ENCODE data around the gene PCDHGA5.
"Not testable (repeated sequence)": the region's sequence is repeated elsewhere in the genome, so short reads cannot be mapped to it uniquely, and the experiment has no call there.

The PCDHGA5 gene

DNA sequence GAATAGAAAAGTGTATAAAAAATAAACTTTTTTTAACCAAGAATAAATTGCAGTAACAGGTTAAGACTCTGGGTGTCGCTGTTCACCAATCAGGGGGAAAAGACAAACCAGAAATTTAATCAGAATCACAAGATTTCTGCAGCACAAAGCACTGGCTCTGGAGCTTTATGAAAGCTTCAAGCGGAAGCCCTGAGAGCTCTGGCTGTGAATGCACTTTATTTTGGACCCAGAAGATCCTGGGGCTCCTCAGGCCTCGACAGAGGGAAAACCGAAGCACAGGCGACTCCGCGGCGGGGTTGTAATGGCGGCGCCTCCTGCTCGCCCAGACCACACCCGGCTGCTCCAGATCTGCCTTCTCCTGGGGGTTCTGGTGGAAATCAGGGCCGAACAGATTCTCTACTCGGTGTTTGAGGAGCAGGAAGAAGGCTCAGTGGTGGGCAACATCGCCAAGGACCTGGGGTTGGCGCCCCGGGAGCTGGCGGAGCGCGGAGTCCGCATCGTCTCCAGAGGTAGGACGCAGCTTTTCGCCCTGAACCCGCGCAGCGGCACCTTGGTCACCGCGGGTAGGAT, 9.0 kb upstream of the PCDHGA5 start, which contains the start of gene PCDHGA4:
Gene PCDHGA4, plus strand, starts transcription at position 122 of the 570 bp plus-strand sequence. Its CDS starts 87 bp downstream, at position 209.
- no peak for DNase-seq

DNA sequence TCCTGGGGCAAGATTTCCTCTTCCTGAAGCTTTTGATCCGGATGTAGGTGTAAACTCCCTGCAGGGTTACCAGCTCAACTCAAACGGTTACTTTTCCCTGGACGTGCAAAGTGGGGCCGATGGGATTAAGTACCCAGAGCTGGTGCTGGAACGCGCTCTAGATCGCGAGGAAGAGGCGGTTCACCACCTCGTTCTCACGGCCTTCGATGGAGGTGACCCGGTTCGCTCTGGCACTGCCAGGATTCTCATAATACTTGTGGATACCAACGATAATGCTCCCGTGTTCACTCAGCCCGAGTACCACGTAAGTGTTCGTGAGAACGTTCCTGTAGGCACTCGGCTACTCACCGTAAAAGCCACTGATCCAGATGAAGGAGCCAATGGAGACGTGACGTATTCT, 8.3 kb upstream of the PCDHGA5 start:
- no peak for DNase-seq

DNA sequence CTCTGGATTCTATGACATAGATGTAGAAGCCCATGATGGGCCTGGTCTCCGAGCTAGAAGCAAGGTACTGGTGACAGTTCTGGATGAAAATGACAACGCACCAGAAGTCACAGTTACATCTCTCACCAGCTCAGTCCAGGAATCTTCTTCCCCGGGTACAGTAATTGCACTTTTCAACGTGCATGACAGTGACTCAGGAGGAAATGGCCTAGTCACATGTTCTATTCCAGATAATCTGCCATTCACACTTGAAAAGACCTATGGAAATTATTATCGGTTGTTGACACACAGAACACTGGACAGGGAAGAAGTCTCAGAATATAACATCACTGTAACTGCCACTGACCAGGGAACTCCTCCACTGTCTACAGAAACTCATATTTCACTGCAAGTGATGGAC, 7.8 kb upstream of the PCDHGA5 start:
- DNase-seq, result no peak

DNA sequence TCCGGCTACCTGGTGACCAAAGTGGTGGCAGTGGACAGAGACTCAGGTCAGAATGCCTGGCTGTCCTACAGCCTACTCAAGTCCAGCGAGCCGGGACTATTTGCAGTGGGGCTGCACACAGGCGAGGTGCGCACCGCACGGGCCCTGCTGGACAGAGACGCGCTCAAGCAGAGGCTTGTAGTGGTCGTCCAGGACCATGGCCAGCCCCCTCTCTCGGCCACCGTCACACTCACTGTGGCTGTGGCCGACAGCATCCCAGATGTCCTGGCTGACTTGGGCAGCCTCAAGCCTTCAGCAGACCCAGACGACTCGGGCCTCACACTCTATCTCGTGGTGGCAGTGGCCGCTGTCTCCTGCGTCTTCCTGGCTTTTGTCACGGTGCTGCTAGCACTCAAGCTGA, 7.0 kb upstream of the PCDHGA5 start:
- DNase-seq, result no peak

DNA sequence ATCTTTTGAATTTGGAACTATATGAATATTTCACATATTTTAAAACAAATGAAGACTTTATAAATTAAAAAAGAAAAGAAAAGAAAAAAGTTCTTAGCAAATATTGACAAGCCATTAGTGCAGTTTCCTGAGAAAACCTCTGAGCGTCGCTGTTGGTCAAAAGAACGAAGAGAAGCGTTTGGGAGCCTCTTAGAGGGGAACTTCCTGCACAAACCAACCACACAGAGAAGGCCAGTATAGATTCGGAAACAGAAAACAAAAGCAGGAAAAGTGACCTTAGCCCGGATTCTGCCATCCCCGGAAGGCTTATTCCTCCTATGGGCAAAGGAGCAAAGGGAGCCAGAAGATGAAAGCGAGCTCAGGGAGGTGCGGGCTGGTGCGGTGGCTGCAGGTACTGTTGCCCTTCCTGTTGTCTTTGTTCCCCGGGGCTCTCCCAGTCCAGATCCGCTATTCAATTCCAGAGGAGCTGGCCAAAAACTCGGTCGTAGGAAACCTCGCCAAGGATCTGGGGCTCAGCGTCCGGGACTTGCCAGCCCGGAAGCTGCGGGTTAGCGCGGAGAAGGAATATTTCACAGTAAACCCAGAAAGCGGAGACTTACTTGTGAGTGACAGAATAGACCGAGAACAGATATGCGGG, 4.1 kb upstream of the PCDHGA5 start, which contains the start of gene PCDHGB2:
Gene PCDHGB2, plus strand, starts transcription at position 205 of the 637 bp plus-strand sequence. Its CDS starts 142 bp downstream, at position 347.
- DNase-seq, result no peak

DNA sequence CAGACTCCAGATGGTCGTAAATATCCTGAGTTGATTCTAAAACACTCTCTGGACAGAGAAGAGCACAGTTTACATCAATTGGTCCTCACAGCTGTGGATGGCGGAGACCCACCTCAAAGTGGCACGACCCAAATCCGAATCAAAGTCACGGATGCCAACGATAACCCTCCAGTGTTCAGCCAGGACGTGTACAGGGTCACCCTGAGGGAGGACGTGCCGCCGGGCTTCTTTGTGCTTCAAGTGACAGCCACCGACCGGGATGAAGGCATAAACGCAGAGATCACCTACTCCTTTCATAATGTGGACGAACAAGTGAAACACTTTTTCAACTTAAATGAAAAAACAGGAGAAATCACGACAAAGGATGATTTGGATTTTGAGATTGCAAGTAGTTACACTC, 3.3 kb upstream of the PCDHGA5 start:
- no peak for DNase-seq

DNA sequence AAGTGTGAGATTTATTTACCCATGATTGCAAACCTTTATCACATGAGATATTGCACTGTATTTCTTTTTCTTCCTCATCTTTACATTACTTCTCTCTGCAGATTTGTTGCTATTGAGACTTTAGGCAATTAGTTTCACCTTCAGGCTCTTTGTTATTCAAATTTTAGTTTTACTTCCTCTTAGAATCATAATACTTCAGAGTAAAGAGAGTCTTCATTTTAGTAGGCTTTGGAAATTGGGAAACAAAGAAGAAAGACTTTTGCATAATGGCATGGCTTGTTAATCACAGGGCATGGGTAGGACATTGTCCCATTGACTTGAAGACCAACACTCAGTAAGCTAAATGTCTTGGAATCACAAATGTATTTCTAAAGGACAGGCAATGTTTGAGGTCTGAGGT, 1.2 kb upstream of the PCDHGA5 start:
- no peak for DNase-seq

DNA sequence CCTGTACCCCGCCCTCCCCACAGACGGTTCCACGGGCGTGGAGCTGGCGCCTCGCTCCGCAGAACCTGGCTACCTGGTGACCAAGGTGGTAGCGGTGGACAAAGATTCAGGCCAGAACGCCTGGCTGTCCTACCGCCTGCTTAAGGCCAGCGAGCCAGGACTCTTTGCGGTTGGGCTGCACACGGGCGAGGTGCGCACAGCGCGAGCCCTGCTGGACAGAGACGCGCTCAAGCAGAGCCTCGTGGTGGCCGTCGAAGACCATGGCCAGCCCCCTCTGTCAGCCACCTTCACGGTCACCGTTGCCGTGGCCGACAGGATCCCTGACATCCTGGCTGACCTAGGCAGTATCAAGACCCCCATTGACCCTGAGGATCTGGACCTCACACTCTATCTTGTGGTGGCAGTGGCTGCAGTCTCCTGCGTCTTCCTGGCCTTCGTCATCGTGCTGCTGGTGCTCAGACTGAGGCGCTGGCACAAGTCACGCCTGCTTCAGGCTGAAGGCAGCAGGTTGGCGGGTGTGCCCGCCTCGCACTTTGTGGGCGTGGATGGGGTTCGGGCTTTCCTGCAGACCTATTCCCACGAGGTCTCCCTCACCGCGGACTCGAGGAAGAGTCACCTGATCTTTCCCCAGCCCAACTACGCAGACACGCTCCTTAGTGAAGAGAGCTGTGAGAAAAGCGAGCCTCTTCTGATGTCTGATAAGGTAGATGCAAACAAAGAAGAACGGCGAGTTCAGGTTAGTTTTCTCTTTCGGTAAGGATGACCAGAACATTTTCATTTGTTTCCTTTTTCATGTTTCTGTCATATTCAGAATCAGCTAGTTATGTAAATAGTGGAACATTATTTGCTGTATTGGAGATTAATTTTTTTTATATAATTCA, 2.3 kb downstream of the PCDHGA5 start:
- DNase-seq, result no peak

DNA sequence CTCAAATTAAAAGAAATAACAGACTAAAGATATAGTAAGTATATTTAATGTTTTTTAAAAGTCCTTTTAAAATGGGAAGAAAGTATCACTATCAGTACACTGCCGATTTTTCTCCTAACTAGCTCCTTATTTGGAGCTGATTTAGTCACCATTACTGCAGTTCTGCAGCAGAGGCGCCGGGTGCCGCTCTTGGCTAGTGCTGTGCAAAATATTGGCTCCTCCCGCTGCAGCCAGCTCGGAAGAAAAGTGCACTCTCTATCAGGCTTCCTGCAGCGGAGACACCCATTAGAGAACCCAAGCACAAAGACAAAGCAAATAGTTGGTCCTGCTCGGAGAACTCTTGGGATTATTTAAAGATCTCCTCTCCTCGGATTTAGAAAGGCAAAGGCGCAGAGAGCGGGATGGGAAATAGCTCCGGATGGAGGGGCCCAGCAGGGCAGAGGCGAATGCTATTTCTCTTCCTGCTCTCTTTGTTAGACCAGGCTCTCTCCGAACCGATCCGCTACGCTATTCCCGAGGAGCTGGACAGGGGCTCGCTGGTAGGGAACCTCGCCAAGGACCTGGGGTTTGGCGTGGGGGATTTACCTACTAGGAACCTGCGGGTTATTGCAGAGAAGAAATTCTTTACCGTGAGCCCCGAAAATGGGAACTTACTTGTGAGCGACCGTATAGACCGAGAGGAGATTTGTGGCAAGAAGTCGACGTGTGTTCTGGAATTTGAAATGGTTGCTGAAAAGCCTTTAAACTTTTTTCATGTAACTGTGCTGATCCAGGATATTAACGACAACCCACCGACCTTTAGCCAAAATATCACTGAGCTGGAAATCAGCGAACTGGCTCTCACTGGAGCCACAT, 6.3 kb downstream of the PCDHGA5 start, which contains the start of gene PCDHGB3:
Gene PCDHGB3, plus strand, starts transcription at position 249 of the 855 bp plus-strand sequence. Its CDS starts 153 bp downstream, at position 402.
- DNase-seq, result no peak

DNA sequence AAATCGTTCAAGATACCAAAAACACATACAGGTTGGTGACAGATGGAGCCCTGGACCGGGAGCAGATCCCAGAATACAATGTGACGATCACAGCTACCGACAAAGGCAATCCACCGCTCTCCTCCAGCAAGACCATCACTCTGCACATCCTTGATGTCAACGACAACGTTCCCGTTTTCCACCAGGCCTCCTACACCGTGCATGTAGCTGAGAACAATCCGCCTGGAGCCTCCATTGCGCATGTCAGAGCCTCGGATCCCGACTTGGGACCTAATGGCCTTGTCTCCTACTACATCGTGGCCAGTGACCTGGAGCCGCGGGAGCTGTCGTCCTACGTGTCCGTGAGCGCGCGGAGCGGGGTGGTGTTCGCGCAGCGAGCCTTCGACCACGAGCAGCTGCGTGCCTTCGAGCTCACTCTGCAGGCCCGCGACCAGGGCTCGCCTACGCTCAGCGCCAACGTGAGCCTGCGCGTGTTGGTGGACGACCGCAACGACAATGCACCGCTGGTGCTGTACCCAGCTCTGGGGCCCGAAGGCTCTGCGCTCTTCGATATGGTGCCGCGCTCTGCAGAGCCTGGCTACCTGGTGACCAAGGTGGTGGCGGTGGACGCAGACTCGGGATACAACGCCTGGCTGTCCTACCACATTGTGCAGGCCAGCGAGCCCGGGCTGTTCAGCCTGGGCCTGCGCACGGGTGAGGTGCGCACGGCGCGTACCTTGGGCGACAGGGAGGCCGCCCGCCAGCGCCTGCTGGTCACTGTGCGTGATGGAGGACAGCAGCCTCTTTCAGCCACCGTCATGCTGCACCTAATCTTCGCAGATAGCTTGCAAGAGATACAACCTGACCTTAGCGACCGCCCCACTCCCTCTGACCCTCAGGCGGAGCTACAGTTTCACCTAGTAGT, 7.9 kb downstream of the PCDHGA5 start:
- no peak for DNase-seq

DNA sequence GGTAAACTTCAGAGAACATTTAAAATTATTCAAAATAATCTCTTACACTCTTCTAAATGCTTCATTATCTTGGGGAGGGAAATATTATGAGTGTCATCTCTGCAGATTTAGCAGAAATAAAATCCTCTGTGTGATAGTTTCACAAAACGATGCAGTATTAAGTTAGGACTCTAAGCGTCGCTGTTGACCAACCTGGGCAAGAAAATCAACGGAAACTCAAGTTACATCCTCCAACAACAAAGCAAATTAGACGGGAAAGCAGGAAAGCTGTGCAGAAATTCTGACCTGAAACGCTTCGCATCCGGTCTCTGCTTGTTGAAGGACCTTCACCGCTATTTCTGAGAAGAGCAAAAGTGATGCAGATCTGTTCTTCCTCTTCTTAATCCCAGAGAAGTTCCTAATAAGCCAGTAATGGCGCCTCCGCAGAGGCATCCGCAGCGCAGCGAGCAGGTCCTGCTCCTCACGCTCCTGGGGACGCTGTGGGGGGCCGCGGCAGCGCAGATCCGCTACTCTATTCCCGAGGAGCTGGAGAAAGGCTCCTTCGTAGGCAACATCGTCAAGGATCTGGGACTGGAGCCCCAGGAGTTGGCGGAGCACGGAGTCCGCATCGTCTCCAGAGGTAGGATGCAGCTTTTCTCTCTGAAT, 9.8 kb downstream of the PCDHGA5 start, which contains the start of gene PCDHGA6:
Gene PCDHGA6, plus strand, starts transcription at position 219 of the 645 bp plus-strand sequence. Its CDS starts 193 bp downstream, at position 412.
- no peak for DNase-seq

DNA sequence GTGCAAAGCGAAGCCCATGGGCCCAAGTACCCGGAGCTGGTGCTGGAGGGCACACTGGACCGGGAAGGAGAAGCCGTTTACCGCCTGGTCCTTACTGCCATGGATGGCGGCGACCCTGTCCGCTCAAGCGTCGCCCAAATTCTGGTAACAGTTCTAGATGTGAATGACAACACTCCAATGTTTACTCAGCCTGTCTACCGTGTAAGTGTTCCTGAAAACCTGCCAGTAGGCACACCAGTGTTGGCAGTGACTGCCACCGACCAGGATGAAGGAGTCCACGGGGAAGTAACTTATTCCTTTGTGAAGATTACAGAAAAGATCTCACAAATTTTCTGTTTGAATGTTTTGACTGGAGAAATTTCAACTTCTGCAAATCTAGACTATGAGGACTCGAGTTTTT, 10.7 kb downstream of the PCDHGA5 start:
- no peak for DNase-seq

DNA sequence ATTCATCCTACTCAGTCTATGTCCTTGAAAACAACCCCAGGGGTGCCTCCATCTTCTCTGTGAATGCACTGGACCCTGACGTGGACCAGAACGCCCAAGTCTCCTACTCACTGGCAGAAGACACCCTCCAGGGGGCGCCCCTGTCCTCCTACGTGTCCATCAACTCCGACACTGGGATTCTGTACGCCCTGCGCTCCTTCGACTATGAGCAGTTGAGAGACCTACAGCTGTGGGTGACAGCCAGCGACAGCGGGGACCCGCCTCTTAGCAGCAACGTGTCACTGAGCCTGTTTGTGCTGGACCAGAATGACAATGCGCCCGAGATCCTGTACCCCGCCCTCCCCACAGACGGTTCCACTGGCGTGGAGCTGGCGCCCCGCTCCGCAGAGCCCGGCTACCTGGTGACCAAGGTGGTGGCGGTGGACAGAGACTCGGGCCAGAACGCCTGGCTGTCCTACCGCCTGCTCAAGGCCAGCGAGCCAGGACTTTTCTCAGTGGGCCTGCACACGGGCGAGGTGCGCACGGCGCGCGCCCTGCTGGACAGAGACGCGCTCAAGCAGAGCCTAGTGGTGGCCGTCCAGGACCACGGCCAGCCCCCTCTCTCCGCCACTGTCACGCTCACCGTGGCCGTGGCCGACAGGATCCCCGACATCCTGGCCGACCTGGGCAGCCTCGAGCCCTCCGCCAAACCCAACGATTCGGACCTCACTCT, 11.6 kb downstream of the PCDHGA5 start:
- not testable (repeated sequence) for DNase-seq

DNA sequence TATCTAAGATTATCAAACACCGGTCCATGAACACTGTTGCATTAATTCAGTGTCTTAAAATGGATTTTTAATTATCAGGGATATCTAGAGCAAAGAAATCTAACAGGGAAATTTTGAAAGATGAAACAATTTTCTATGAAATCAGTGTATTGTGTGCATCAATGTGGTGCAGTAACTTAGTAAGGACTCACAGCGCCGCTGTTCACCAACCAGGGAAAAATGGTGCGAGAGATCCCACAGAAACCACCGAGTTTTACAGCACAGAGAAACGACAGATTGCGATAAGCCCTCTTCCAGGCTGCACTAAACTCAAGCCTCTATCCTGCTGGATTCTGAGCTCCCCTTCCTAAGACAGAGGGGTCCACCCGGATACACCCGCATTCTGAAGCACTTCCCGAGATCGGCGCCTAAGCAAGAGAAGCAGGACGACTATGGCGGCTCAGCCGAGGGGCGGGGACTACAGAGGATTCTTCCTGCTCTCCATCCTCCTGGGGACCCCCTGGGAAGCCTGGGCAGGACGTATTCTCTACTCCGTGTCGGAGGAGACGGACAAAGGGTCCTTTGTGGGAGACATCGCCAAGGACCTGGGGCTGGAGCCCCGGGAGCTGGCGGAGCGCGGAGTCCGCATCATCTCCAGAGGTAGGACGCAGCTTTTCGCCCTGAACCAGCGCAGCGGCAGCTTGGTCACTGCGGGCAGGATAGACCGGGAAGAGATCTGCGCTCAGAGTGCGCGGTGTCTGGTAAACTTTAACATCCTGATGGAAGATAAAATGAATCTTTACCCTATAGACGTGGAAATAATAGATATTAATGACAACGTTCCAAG, 18.7 kb downstream of the PCDHGA5 start, which contains the start of gene PCDHGA7:
Gene PCDHGA7, plus strand, starts transcription at position 274 of the 826 bp plus-strand sequence. Its CDS starts 158 bp downstream, at position 432.
- DNase-seq, result no peak

DNA sequence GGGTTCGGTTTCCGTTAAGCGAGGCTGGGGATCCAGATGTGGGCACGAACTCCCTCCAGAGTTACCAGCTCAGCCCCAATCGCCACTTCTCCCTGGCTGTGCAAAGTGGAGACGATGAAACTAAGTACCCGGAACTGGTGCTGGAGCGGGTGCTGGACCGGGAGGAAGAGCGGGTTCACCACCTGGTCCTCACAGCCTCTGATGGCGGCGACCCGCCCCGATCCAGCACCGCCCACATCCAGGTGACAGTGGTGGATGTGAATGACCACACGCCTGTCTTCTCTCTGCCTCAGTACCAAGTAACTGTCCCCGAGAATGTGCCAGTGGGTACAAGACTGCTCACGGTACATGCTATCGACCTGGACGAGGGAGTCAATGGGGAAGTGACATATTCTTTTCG, 19.4 kb downstream of the PCDHGA5 start:
- no peak for DNase-seq

DNA sequence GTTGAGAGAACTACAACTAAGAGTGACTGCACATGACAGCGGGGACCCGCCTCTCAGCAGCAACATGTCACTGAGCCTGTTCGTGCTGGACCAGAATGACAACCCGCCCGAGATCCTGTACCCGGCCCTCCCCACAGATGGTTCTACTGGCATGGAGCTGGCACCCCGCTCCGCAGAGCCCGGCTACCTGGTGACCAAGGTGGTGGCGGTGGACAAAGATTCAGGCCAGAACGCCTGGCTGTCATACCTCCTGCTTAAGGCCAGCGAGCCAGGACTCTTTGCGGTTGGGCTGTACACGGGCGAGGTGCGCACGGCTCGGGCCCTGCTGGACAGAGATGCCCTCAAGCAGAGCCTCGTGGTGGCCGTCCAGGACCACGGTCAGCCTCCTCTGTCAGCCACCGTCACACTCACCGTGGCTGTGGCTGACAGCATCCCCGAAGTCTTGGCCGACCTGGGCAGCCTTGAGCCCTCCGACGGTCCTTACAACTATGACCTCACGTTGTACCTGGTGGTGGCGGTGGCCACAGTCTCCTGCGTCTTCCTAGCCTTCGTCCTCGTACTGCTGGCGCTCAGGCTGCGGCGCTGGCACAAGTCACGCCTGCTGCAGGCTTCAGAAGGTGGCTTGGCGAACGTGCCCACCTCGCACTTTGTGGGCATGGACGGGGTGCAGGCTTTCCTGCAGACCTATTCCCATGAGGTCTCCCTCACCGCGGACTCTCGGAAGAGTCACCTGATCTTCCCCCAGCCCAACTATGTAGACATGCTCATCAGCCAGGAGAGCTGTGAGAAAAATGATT, 20.7 kb downstream of the PCDHGA5 start:
- DNase-seq, result no peak

DNA sequence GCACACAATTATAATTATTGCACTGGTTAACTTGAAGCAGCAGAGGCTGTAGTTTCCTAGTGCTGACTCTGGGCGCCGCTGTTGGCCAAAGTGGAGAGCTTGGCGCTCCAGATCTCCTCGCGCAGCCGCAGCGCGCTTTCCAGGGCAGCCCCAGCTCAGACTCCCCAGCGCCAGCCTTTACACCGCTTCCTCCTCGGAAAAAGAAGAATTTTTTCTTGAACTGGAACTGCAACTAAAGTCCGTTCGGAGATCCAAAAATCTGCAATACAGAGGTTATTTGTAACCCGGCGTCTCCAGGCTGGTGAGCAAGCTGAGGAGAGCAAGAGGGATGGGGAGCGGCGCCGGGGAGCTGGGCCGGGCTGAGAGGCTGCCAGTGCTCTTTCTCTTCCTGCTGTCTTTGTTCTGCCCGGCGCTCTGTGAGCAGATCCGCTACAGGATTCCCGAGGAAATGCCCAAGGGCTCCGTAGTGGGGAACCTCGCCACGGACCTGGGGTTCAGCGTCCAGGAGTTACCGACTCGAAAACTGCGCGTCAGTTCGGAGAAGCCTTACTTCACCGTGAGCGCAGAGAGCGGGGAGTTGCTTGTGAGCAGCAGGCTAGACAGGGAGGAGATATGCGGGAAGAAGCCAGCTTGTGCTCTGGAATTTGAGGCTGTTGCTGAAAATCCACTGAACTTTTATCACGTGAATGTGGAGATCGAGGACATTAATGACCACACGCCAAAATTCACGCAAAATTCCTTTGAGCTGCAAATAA, 23.8 kb downstream of the PCDHGA5 start, which contains the start of gene PCDHGB4:
Gene PCDHGB4, plus strand, starts transcription at position 142 of the 755 bp plus-strand sequence. Its CDS starts 187 bp downstream, at position 329.
- DNase-seq, result not testable (repeated sequence)

Data from NCI-H146 (cell line).